GM19023 (cell line): Measurements from ENCODE around the gene NCAPD2.
"Not testable (repeated sequence)": the region's sequence is repeated elsewhere in the genome, so short reads cannot be mapped to it uniquely, and the experiment has no call there.

Experiments used
- ATAC-seq: cut with Tn5 transposase; IDR thresholded peaks from one replicate; pipeline ENCODE4 v1.9.1; 2021; ENCODE audit warnings: mild to moderate bottlenecking, moderate library complexity; ENCODE audit not compliant: unreplicated experiment

The NCAPD2 gene

DNA sequence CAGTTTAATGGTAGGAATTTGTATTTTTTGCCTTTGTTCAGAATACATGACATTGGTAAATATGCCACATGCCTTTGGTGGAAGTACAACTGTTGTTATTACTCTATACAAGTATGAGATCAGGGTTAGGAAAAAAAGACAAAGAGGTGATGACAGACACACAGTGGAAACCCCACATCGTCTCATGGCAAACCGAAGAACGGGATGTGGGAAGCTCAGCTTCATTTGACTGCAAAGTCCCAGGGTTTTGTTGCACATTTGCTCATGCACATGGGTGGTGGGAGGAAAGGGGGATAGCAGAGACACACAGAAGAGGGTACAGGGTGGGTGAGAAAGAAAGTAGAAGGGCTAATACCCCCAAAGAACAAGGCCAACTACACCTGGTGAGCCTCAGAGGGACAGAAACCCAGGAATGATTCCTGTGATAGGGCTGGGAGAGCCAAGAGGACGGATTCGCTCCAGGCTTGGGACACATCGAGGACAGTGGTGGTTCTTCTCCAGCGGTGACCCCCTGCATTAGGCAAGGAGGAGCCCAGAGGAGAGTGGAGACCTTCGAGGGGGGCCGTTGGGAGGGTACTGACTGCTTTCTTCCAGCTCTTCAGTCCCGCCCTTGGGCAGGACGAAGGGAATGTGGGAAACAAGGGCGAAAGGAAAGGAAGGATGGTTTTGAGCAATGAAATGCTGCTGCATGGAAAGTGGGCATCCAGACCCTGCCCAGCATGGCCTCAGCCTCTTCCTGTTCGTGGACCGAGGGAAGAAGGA, 31.5 kb upstream of the NCAPD2 start:
- no peak for ATAC-seq

DNA sequence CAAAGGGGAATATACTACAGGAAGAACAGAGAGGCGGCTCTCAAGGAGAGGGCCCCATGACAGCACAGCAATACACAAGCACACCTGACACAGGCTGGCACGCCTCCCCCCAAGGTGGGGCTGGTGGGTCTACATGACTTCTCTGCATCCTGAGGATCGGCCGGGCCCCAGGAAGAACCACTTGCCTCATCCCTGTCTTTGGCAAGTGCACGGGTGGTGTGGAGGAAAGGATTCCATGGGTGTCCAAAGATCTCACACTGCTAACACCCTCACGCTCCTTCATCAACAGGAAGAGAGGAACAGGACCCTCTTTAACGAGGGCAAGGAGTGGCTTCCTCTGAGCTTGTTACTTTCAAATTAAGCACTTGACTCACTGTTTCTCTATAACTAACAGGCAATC, 30.7 kb upstream of the NCAPD2 start:
- no peak for ATAC-seq

GRCh38 chr12:6463858-6464257, 30.0 kb upstream of the NCAPD2 start:
- no peak for ATAC-seq

GRCh38 chr12:6464531-6464930, 29.4 kb upstream of the NCAPD2 start:
- ATAC-seq: no peak

GRCh38 chr12:6465467-6466183, 28.3 kb upstream of the NCAPD2 start:
- no peak for ATAC-seq

DNA sequence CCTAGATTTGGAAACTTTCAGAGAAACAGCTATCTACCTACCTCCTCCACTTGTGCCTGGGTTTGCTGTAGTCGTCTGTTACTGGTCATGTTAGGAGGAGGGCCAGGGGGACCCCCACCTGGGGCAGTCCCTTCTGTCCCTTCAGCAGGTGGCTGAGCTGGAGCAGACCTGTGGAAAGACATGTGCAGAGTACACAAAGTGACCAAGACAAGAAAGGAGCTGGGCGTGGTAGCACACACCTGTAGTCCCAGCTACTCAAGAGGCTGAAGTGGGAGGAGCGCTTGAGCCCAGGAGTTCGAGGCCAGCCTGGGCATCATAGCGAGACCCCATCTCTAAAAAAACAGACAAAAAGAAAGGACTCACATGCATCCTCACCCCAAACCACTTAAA, 27.7 kb upstream of the NCAPD2 start:
- no peak for ATAC-seq

GRCh38 chr12:6466751-6467150, 27.2 kb upstream of the NCAPD2 start:
- not testable (repeated sequence) for ATAC-seq

DNA sequence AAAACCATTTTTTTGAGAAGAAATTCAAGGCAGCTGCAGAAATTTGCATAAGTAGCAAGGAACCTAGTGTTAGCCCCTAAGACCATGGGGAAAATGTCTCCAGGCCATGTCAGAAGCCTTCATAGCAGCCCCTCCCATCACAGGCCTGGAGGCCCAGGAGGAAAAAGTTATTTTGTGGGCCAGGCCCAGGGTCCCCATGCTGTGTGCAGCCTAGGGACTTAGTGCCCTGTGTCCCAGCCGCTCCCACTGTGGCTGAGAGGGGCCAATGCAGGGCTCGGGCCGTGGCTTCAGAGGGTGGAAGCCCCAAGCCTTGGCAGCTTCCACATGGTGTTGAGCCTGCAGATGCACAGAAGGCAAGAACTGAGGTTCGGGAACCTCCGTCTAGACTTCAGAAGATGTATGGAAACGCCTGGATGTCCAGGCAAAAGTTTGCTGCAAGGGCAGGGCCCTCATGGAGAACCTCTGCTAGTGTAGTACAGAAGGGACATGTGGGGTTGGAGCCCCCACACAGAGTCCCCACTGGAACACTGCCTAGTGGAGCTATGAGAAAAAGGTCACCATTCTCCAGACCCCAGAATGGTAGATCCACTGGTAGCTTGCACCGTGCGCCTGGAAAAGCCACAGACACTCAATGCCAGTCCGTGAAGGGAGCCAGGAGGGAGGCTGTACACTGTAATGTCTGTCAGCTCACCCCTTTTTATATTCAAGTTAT, 26.2 kb upstream of the NCAPD2 start:
- ATAC-seq: not testable (repeated sequence)

GRCh38 chr12:6468283-6468575, 25.7 kb upstream of the NCAPD2 start:
- ATAC-seq: no peak

GRCh38 chr12:6469092-6469491, 24.8 kb upstream of the NCAPD2 start:
- no peak for ATAC-seq

DNA sequence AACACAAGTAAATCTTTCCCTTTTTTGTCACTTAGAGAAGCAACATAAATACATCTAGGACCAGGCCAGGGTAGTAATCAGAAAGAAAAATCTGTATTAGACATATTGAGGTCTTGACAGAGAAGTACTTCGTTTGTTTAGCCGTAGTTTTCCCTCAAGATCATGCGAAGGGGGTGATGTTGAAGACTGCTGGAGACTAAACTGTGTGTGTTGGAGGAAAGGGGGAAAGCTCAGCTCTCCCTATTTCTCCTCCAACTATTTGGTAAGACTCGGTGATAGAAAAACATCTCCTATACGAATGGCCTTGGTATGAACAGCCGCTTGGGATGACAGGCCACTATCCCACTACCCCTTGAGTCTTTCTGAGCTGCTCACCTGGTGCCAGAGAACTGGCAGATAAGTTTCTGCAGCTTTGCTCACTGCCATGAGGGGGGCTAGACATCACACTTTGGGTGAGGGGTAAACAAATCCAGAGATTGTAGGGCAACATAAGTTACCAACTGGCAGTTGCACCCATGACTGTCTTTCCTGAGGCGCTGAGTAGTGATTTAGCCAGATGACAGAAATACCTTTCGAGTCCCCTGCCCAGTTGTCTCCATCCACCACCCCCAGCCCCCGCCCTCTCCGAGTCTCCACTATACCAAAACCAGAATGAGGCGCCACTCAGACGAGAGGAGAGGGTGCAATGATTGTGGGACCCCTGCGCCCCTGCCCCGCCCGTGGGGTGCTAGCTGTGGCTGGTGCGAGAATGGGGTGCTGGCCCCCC, 24.1 kb upstream of the NCAPD2 start:
- no peak for ATAC-seq

GRCh38 chr12:6470375-6471163, 23.3 kb upstream of the NCAPD2 start, which contains the start of gene VAMP1:
TSS of gene VAMP1 (minus strand) at chr12:6470677. CDS start at chr12:6470531, 146 bp downstream.
- peak; percentile 91 for ATAC-seq

GRCh38 chr12:6471989-6472360, 21.9 kb upstream of the NCAPD2 start:
- ATAC-seq: no peak

GRCh38 chr12:6472491-6472890, 21.4 kb upstream of the NCAPD2 start:
- ATAC-seq: no peak

DNA sequence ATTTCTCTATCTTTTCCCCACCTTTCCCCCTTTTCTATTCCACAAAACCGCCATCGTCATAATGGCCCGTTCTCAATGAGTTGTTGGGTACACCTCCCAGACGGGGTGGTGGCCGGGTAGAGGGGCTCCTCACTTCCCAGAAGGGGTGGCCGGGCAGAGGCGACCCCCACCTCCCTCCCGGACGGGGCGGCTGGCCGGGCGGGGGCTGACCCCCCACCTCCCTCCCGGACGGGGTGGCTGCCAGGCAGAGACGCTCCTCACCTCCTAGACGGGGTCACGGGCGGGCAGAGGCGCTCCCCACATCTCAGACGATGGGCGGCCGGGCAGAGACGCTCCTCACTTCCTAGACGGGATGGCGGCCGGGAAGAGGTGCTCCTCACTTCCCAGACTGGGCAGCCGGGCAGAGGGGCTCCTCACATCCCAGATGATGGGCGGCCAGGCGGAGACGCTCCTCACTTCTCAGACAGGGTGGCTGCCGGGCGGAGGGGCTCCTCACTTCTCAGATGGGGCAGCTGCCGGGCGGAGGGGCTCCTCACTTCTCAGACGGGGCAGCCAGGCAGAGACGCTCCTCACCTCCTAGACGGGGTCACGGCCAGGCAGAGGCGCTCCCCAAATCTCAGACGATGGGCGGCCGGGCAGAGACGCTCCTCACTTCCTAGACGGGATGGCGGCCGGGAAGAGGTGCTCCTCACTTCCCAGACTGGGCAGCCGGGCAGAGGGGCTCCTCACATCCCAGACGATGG, 18.5 kb upstream of the NCAPD2 start:
- ATAC-seq: not testable (repeated sequence)

GRCh38 chr12:6476489-6476888, 17.4 kb upstream of the NCAPD2 start:
- ATAC-seq: no peak

GRCh38 chr12:6477601-6478377, 16.1 kb upstream of the NCAPD2 start:
- ATAC-seq: not testable (repeated sequence)

GRCh38 chr12:6478416-6478815, 15.5 kb upstream of the NCAPD2 start:
- no peak for ATAC-seq

DNA sequence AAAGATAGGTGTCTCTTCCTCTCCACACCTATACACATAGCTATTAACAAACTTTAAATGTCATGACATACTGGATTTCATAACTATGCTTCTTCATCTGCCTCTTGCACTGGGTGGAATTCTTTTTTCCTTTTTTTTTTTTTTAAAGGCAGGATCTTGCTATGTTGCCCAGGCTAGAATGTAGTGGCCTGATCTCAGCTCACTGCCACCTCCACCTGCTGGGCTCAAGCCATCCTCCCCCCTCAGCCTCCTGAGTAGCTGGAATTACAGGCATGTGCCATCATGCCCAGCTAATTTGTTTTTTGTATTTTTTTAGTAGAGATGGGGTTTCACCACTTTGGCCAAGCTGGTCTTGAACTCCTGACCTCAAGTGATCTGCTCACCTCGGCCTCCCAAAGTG, 5.7 kb upstream of the NCAPD2 start:
- no peak for ATAC-seq
